AG09319 (cell line): ENCODE results near the gene FANCC.
A peak's percentile ranks its signal among the peaks of the same experiment; 100 is the strongest.

Source experiments
- DNase-seq: peaks from one replicate; pipeline ENCODE4 v3.0.0-alpha.2; 2010; ENCODE audit warnings: low read depth; ENCODE audit errors: extremely low read depth
- CTCF ChIP-seq: IDR thresholded peaks from 2 replicates; pipeline ENCODE4 v1.5.1; 2011; ENCODE audit warnings: low read depth, mild to moderate bottlenecking, inconsistent platforms, low read length, moderate library complexity

The FANCC gene

GRCh38 chr9:95133325-95133705 is 184.2 kb downstream of the FANCC start:
- no peak for DNase-seq
- TF ChIP-seq CTCF, result no peak

- no peak for TF ChIP-seq CTCF
- DNase-seq, result no peak
These were observed 184.9 kb downstream of the FANCC start for GRCh38 chr9:95132366-95133324.

- peak; percentile 36 for DNase-seq
- TF ChIP-seq CTCF, result peak; percentile 91
These were observed 186.2 kb downstream of the FANCC start for GRCh38 chr9:95131023-95131943.

GRCh38 chr9:95130484-95130883 is 187.0 kb downstream of the FANCC start:
- no peak for TF ChIP-seq CTCF

GRCh38 chr9:95129476-95130291 is 187.8 kb downstream of the FANCC start:
- TF ChIP-seq CTCF, result no peak
- no peak for DNase-seq

More at GRCh38 chr9:95130484-95130883, 187.0 kb downstream of the FANCC start:
- no peak for DNase-seq

- DNase-seq, result no peak
- no peak for TF ChIP-seq CTCF
These were observed 189.4 kb downstream of the FANCC start for GRCh38 chr9:95128177-95128524.
